CD4-positive, alpha-beta memory T cell (primary cell): ENCODE data around the gene RSPRY1. TPM values are rescaled to one million over a fixed set of nuclear protein-coding genes. Genes with fewer than 3 reads are reported as not detected.

Experiments used
- CTCF ChIA-PET: fragments of 350-600 bp; sonication (Branson Sonifier 250); formaldehyde crosslinking; loops from one replicate; lab custom pipeline; 2021; ENCODE audit warnings: inconsistent platforms; ENCODE audit not compliant: partially characterized antibody; lab: Charles Lee
- POLR2A ChIA-PET: fragments of 350-600 bp; sonication (Branson Sonifier 250); formaldehyde crosslinking; loops from one replicate; lab custom pipeline; 2021; ENCODE audit not compliant: partially characterized antibody; lab: Charles Lee
- DNase-seq, 5 donors: peaks; one replicate each; pipeline versions ENCODE4 v3.0.0 to v3.0.0-alpha.2; 2020 to 2022; ENCODE audit warnings: mixed read lengths in 1 of 5
- H3K27ac ChIP-seq: one replicate; pipeline ENCODE4 v1.7.0; 2013; ENCODE audit warnings: low read depth, low read length
- H3K27me3 ChIP-seq: 2 replicates; pipeline ENCODE4 v1.7.0; 2013; ENCODE audit warnings: mild to moderate bottlenecking, low read length, moderate library complexity; ENCODE audit not compliant: insufficient read depth
- H3K36me3 ChIP-seq: 2 replicates; pipeline ENCODE4 v1.7.0; 2013; ENCODE audit warnings: mild to moderate bottlenecking, low read length, moderate library complexity; ENCODE audit not compliant: insufficient read depth
- H3K4me1 ChIP-seq: 2 replicates; pipeline ENCODE4 v1.7.0; 2013; ENCODE audit warnings: mild to moderate bottlenecking, low read length, moderate library complexity; ENCODE audit not compliant: insufficient read depth
- H3K4me3 ChIP-seq, 2 donors: one replicate each; pipeline ENCODE4 v1.7.0; 2013; ENCODE audit warnings: low read length in 2 of 2, mild to moderate bottlenecking in 1 of 2
- H3K9me3 ChIP-seq, 2 donors: one replicate each; pipeline ENCODE4 v1.7.0; 2013; ENCODE audit warnings: low read length in 2 of 2, control low read depth in 1 of 2; ENCODE audit not compliant: control insufficient read depth in 1 of 2
- H3K27ac Mint-ChIP-seq, 7 donors: one replicate each; pipeline ENCODE4 v1.8.0; 2020 to 2021; ENCODE audit warnings: mixed read lengths in 7 of 7, mild to moderate bottlenecking in 6 of 7, inconsistent platforms in 3 of 7, moderate library complexity in 3 of 7
- H3K27me3 Mint-ChIP-seq, 2 donors: one replicate each; pipeline ENCODE4 v1.8.0; 2020 to 2021; ENCODE audit warnings: mixed read lengths in 2 of 2
- H3K36me3 Mint-ChIP-seq, 2 donors: one replicate each; pipeline ENCODE4 v1.8.0; 2020 to 2021; ENCODE audit warnings: mixed read lengths in 2 of 2, inconsistent platforms in 1 of 2, mild to moderate bottlenecking in 1 of 2
- H3K4me1 Mint-ChIP-seq, 4 donors: one replicate each; pipeline ENCODE4 v1.8.0; 2020 to 2021; ENCODE audit warnings: mixed read lengths in 4 of 4, mild to moderate bottlenecking in 1 of 4
- H3K4me3 Mint-ChIP-seq, 8 donors: one replicate each; pipeline ENCODE4 v1.8.0; 2020 to 2021; ENCODE audit warnings: mixed read lengths in 8 of 8, mild to moderate bottlenecking in 7 of 8, moderate library complexity in 6 of 8, inconsistent platforms in 3 of 8
- H3K9me3 Mint-ChIP-seq, 8 donors: one replicate each; pipeline ENCODE4 v1.8.0; 2020 to 2021; ENCODE audit warnings: mixed read lengths in 8 of 8, mild to moderate bottlenecking in 5 of 8, inconsistent platforms in 3 of 8, moderate library complexity in 1 of 8
- intact Hi-C: fragments of 100-400 bp; cut with micrococcal nuclease; formaldehyde crosslinking; loops from one replicate; pipeline ENCODE4 v1.15.1; 2023
- polyA plus RNA-seq, 2 donors: library from polyadenylated mRNA; unstranded; fragments of 300-500 nt; fragmentation: Illumina TruSeq; gene quantifications; one replicate each; pipeline ENCODE4 v1.2.3, GENCODE V29; 2021
- total RNA-seq, 2 experiments: library from RNA; stranded (reverse); gene quantifications; one replicate each; pipeline ENCODE4 v1.2.3, GENCODE V29; 2021

RSPRY1 gene
- total and polyA plus RNA-seq, 4 experiments from 2014 or later = 28.5 to 38.0 (median 33.4) TPM

GRCh38 chr16:57175896-57176295 is 10.2 kb upstream of the RSPRY1 start:
- Mint-ChIP-seq H3K4me3 (no peak overlapping the region), H3K36me3 (peaks cover 29 to 38% of the 10 kb centered on the region in 2 donors), H3K27me3 (no peaks in the 10 kb centered on the region), H3K9me3 (no peaks in the 10 kb centered on the region), H3K4me1 (peaks cover 0 to 9% (median 3%) of the 10 kb centered on the region in 4 donors), H3K27ac (peak overlapping the region in 2 of 7 donors; percentile 2 to 77)
- H3K9me3 ChIP-seq = no peaks in the 10 kb centered on the region
- CTCF ChIA-PET = no interaction called here
- POLR2A ChIA-PET = no interaction called here
- H3K27ac ChIP-seq = no peak overlapping the region
- no peak overlapping the region for H3K4me3 ChIP-seq
- no peaks in the 10 kb centered on the region for H3K27me3 ChIP-seq
- no peak for DNase-seq
- peaks cover 19% of the 10 kb centered on the region for H3K36me3 ChIP-seq
- H3K4me1 ChIP-seq = no peaks in the 10 kb centered on the region
- intact Hi-C loops = no loop called here

- no peak overlapping the region for H3K4me3 ChIP-seq
- Mint-ChIP-seq H3K4me1 (peaks cover 0 to 16% (median 7%) of the 10 kb centered on the region in 4 donors), H3K4me3 (no peak overlapping the region), H3K9me3 (no peaks in the 10 kb centered on the region), H3K27ac (peak overlapping the region in 3 of 7 donors; percentile 8 to 68 (median 18)), H3K36me3 (peaks cover 10 to 18% of the 10 kb centered on the region in 2 donors), H3K27me3 (no peaks in the 10 kb centered on the region)
- H3K9me3 ChIP-seq = no peaks in the 10 kb centered on the region
- H3K36me3 ChIP-seq = no peaks in the 10 kb centered on the region
- no peaks in the 10 kb centered on the region for H3K27me3 ChIP-seq
- peaks cover 3% of the 10 kb centered on the region for H3K4me1 ChIP-seq
- POLR2A ChIA-PET = no interaction called here
- no peak overlapping the region for H3K27ac ChIP-seq
- intact Hi-C loops = no loop called here
- no peak for DNase-seq
- CTCF ChIA-PET = interaction anchor here (0.7 kb wide), 1 partner anchor 82 kb away, joined by 3 read pairs; no protein-coding TSS in a partner anchor
Measured at GRCh38 chr16:57178196-57178595, 7.9 kb upstream of the RSPRY1 start.

GRCh38 chr16:57178793-57179212 is 7.3 kb upstream of the RSPRY1 start:
- no peak overlapping the region for H3K27ac Mint-ChIP-seq
- Histone ChIP-seq H3K9me3 (no peaks in the 10 kb centered on the region), H3K27me3 (no peaks in the 10 kb centered on the region), H3K4me3 (no peak overlapping the region), H3K36me3 (no peaks in the 10 kb centered on the region), H3K4me1 (peaks cover 8% of the 10 kb centered on the region), H3K27ac (no peak overlapping the region)
- ChIA-PET POLR2A (no interaction called here), CTCF (no interaction called here)
- H3K27me3 Mint-ChIP-seq = no peaks in the 10 kb centered on the region
- H3K36me3 Mint-ChIP-seq = peaks cover 7 to 16% of the 10 kb centered on the region in 2 donors
- DNase-seq = no peak
- H3K4me3 Mint-ChIP-seq = no peak overlapping the region
- peaks cover 3 to 18% (median 7%) of the 10 kb centered on the region in 4 donors for H3K4me1 Mint-ChIP-seq
- no peaks in the 10 kb centered on the region for H3K9me3 Mint-ChIP-seq
- intact Hi-C loops = no loop called here

- Histone ChIP-seq H3K4me1 (peaks cover 12% of the 10 kb centered on the region), H3K9me3 (no peaks in the 10 kb centered on the region), H3K27me3 (no peaks in the 10 kb centered on the region), H3K27ac (no peak overlapping the region), H3K4me3 (no peak overlapping the region), H3K36me3 (no peaks in the 10 kb centered on the region)
- Mint-ChIP-seq H3K9me3 (no peaks in the 10 kb centered on the region), H3K27me3 (no peaks in the 10 kb centered on the region), H3K4me3 (no peak overlapping the region), H3K27ac (no peak overlapping the region), H3K36me3 (peaks cover 5 to 15% of the 10 kb centered on the region in 2 donors), H3K4me1 (peaks cover 8 to 22% (median 12%) of the 10 kb centered on the region in 4 donors)
- no peak for DNase-seq
- CTCF ChIA-PET = interaction anchor here (1.3 kb wide), 1 partner anchor 240 kb away, joined by 3 read pairs; no protein-coding TSS in a partner anchor
- POLR2A ChIA-PET = no interaction called here
- intact Hi-C loops = no loop called here
Measured at GRCh38 chr16:57179215-57179828, 6.8 kb upstream of the RSPRY1 start.

GRCh38 chr16:57184113-57184512 is 2.0 kb upstream of the RSPRY1 start:
- H3K9me3 Mint-ChIP-seq = no peaks in the 10 kb centered on the region
- ChIA-PET CTCF (interaction anchor here (0.9 to 1.3 kb wide), 3 partner anchors 13 to 336 kb away, joined by 3 to 4 read pairs (median 3); no protein-coding TSS in a partner anchor), POLR2A (interaction anchor here (1.6 kb wide), 1 partner anchor 252 kb away, joined by 4 read pairs; the partner anchor contains the start of gene HERPUD1)
- peak overlapping the region in 7 of 8 donors; percentile 54 to 99 (median 97) for H3K4me3 Mint-ChIP-seq
- no peaks in the 10 kb centered on the region for H3K27me3 Mint-ChIP-seq
- peaks cover 30 to 53% (median 40%) of the 10 kb centered on the region in 4 donors for H3K4me1 Mint-ChIP-seq
- Histone ChIP-seq H3K27me3 (no peaks in the 10 kb centered on the region), H3K4me3 (no peak overlapping the region), H3K9me3 (no peaks in the 10 kb centered on the region), H3K4me1 (peaks cover 41% of the 10 kb centered on the region), H3K27ac (no peak overlapping the region), H3K36me3 (no peaks in the 10 kb centered on the region)
- intact Hi-C loops = loop anchor here (10.0 kb wide), 1 partner anchor 261 kb away; the partner anchor contains the start of genes CIAPIN1 and COQ9
- peak overlapping the region in 4 of 7 donors; percentile 39 to 95 (median 73) for H3K27ac Mint-ChIP-seq
- DNase-seq = no peak
- peaks cover 0 to 24% of the 10 kb centered on the region in 2 donors for H3K36me3 Mint-ChIP-seq

- Histone ChIP-seq H3K27ac (peak overlapping the region; percentile 86), H3K36me3 (no peaks in the 10 kb centered on the region), H3K4me1 (peaks cover 41% of the 10 kb centered on the region), H3K4me3 (peak overlapping the region; percentile 80 to 88), H3K9me3 (no peaks in the 10 kb centered on the region), H3K27me3 (no peaks in the 10 kb centered on the region)
- ChIA-PET POLR2A (interaction anchor here (0.9 to 2.0 kb wide), 16 partner anchors 10 to 941 kb away, joined by 3 to 15 read pairs (median 4); partner anchors contain the start of genes ARL2BP, CPNE2 and HERPUD1), CTCF (interaction anchor here (0.9 to 2.0 kb wide), 3 partner anchors 8 to 335 kb away, joined by 3 to 10 read pairs (median 4); partner anchors contain the start of gene CPNE2)
- intact Hi-C loops = loop anchor here (5.0 to 10.0 kb wide), 3 partner anchors 103 to 260 kb away; partner anchors contain the start of genes CIAPIN1 and COQ9
- Mint-ChIP-seq H3K4me1 (peaks cover 33 to 55% (median 43%) of the 10 kb centered on the region in 4 donors), H3K27ac (peak overlapping the region; percentile 95 to 99 (median 97)), H3K4me3 (peak overlapping the region; percentile 97 to 99 (median 99)), H3K36me3 (peaks cover 0 to 24% of the 10 kb centered on the region in 2 donors), H3K27me3 (no peaks in the 10 kb centered on the region), H3K9me3 (no peaks in the 10 kb centered on the region)
- DNase-seq = no peak
Measured at GRCh38 chr16:57184887-57185445, 1.2 kb upstream of the RSPRY1 start.
